ENCODE measurements around the gene KNDC1.

DNA sequence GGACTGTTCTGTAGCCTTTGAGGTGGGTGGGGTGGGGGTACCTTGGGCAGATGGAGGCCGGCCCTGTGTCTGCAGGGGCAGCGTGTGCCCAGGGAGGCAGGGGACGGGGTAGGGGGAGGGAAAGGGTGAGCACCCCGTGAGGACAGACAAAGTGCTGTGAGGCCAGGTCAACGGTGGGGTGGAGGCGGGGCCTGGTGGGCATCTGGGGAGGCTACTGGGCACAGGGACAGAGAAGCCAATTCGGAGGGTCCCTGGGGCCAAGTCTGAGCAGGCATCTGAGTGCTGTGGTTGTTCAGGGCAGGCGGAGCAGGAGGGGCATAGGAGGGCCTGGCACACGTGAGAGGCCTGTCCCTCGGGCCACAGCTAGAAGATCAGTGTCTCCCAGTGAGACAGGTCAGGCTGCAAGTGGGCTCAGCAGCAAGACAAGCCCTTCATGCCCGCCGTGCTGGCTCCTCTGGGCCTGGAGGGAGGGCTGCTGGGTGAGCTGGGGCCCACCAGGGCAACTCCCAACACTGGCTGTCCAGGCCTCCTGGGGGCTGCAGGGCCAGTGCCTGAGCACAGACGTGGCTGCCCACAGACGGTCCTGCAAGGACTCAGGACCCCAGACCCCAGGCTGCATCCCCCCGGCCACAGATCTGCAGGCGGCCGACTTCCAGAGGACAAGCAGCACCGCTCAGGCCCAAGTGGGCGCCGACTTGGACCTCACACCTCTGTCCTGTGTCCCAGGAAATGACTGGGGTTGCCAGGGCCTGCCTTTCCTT is 26.4 kb upstream of the KNDC1 start:
- no peak for TF ChIP-seq POLR2A (IDR thresholded peaks at IDR 0.05)
- TF ChIP-seq, protein P1, sequence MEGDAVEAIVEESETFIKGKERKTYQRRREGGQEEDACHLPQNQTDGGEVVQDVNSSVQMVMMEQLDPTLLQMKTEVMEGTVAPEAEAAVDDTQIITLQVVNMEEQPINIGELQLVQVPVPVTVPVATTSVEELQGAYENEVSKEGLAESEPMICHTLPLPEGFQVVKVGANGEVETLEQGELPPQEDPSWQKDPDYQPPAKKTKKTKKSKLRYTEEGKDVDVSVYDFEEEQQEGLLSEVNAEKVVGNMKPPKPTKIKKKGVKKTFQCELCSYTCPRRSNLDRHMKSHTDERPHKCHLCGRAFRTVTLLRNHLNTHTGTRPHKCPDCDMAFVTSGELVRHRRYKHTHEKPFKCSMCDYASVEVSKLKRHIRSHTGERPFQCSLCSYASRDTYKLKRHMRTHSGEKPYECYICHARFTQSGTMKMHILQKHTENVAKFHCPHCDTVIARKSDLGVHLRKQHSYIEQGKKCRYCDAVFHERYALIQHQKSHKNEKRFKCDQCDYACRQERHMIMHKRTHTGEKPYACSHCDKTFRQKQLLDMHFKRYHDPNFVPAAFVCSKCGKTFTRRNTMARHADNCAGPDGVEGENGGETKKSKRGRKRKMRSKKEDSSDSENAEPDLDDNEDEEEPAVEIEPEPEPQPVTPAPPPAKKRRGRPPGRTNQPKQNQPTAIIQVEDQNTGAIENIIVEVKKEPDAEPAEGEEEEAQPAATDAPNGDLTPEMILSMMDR (IDR thresholded peaks at IDR 0.05) = no peak
